GM12891 (cell line): ENCODE results near the gene ARPP21.

Source experiments
- PAX5 ChIP-seq: IDR thresholded peaks from 2 replicates; pipeline ENCODE4 v1.6.1; 2011; ENCODE audit warnings: low read length, moderate library complexity, mild to moderate bottlenecking; ENCODE audit not compliant: insufficient read depth, severe bottlenecking
- POLR2A ChIP-seq: IDR thresholded peaks from 2 replicates; pipeline ENCODE4 v1.6.1; 2011; ENCODE audit warnings: low read depth, low read length, control low read depth
- POLR2AphosphoS5 ChIP-seq: IDR thresholded peaks from 2 replicates; pipeline ENCODE4 v1.6.1; 2011; ENCODE audit warnings: low read depth, low read length, control low read depth
- POU2F2 ChIP-seq: IDR thresholded peaks from 2 replicates; pipeline ENCODE4 v1.6.1; 2011; ENCODE audit warnings: low read depth, mild to moderate bottlenecking, control low read depth, low read length, moderate library complexity
- SPI1 ChIP-seq: IDR thresholded peaks from 2 replicates; pipeline ENCODE4 v1.6.1; 2011; ENCODE audit warnings: low read depth, low read length, control low read depth
- TAF1 ChIP-seq: IDR thresholded peaks from 2 replicates; pipeline ENCODE4 v1.6.1; 2011; ENCODE audit warnings: low read depth, low read length, control low read depth

DNA sequence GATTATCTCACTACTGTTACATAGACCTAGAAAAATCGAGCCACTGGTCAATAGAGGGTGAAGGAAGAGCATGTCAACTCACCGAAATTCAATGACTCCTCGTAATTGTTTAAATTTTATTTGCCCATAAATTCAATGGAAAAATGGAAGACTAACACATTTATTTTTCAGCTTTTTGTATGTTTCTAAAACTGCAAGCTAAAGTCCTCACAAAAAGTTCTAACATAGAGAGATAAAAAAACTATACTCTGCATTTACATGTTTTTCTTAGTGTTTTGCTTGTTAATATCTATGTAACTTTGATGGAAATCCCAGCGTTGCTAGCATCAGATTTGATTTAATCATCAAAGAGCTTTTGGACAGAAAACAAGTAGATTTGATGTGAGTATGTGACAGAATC is 6.8 kb downstream of the ARPP21 start:
- TF ChIP-seq POLR2AphosphoS5 (no peak), POU2F2 (no peak), TAF1 (no peak), SPI1 (no peak), POLR2A (no peak), PAX5 (no peak)
